Measurements from ENCODE around the gene MTR.

DNA sequence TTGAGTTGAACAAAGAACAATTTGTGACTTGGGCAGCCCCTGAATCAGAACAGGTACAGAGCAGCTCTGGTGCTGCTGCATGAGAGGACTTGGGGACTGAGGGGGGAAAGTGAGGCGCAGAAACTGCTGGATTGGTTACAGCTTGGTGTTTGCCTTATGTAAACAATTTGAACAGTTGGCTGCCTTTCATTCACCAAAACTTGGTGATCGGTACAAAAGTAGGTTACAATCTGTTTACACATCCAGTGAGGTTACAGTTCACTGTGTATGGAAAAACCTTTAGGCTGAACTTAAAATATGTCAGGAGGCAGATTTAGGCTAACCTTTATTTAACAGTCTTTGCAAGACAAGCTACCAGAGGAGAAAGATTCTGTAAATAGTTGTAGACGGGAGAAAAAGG, 28.6 kb upstream of the MTR start:
- TF ChIP-seq, protein P1, sequence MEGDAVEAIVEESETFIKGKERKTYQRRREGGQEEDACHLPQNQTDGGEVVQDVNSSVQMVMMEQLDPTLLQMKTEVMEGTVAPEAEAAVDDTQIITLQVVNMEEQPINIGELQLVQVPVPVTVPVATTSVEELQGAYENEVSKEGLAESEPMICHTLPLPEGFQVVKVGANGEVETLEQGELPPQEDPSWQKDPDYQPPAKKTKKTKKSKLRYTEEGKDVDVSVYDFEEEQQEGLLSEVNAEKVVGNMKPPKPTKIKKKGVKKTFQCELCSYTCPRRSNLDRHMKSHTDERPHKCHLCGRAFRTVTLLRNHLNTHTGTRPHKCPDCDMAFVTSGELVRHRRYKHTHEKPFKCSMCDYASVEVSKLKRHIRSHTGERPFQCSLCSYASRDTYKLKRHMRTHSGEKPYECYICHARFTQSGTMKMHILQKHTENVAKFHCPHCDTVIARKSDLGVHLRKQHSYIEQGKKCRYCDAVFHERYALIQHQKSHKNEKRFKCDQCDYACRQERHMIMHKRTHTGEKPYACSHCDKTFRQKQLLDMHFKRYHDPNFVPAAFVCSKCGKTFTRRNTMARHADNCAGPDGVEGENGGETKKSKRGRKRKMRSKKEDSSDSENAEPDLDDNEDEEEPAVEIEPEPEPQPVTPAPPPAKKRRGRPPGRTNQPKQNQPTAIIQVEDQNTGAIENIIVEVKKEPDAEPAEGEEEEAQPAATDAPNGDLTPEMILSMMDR (IDR thresholded peaks at IDR 0.05; ENCODE audit: low read depth, low read length) = no peak
- TF ChIP-seq EZH2phosphoT487 (IDR thresholded peaks at IDR 0.05; ENCODE audit: low read depth) = no peak
